Sigmoid colon (tissue), 3 donors: ENCODE measurements around the gene OR2AT4.

Experiments
- CTCF ChIP-seq, 4 experiments: fragments of 450-650 bp in 3 of 4; fragments of 200-600 bp in 1 of 4; IDR thresholded peaks; one replicate each; pipeline ENCODE4 v1.5.1; 2016 to 2019; ENCODE audit warnings: antibody characterized with exemption in 4 of 4, mild to moderate bottlenecking in 3 of 4, moderate library complexity in 2 of 4
- POLR2A ChIP-seq, 2 donors: fragments of 450-650 bp; IDR thresholded peaks; one replicate each; pipeline ENCODE4 v1.6.1; 2016; ENCODE audit warnings: antibody characterized with exemption in 2 of 2, mild to moderate bottlenecking in 2 of 2, moderate library complexity in 2 of 2

GRCh38 chr11:75068993-75069392 is 27.7 kb downstream of the OR2AT4 start:
- TF ChIP-seq CTCF (IDR thresholded peaks at IDR 0.05): no peak
- no peak for TF ChIP-seq POLR2A (IDR thresholded peaks at IDR 0.05)
